OCI-LY3 (cell line): Measurements from ENCODE around the gene CDC14A.

ENCODE experiments used
- H2AFZ ChIP-seq: fragments of 200-600, 300-600 bp; shearing (Covaris generic); 2 replicates; pipeline ENCODE4 v1.6.0; 2014; ENCODE audit warnings: antibody characterized with exemption, low read depth, low read length
- H3K27ac ChIP-seq: fragments of 200-600, 300-600 bp; sonication (generic); 2 replicates; pipeline ENCODE4 v1.5.1; 2014; ENCODE audit warnings: mild to moderate bottlenecking, low read length, moderate library complexity, mixed read lengths
- H3K27me3 ChIP-seq: fragments of 200-600, 300-600 bp; sonication (generic); 2 replicates; pipeline ENCODE4 v1.6.1; 2014; ENCODE audit warnings: low read depth, low read length, mixed read lengths
- H3K36me3 ChIP-seq: fragments of 200-600, 300-600 bp; sonication (generic); replicated peaks from 2 replicates; pipeline ENCODE3; 2014; ENCODE audit warnings: low read depth, low read length, mixed read lengths
- H3K4me1 ChIP-seq: fragments of 300-600, 200-600 bp; sonication (generic); 2 replicates; pipeline ENCODE4 v1.6.1; 2014; ENCODE audit warnings: low read length, mixed read lengths
- H3K4me2 ChIP-seq: fragments of 200-600, 300-600 bp; sonication (generic); 2 replicates; pipeline ENCODE4 v1.6.1; 2014; ENCODE audit warnings: low read length, mixed read lengths
- H3K4me3 ChIP-seq: fragments of 300-600, 200-600 bp; sonication (generic); 2 replicates; pipeline ENCODE4 v1.5.1; 2014; ENCODE audit warnings: antibody characterized with exemption, mild to moderate bottlenecking, low read length, moderate library complexity
- H3K79me2 ChIP-seq: fragments of 300-600, 200-600 bp; shearing (Covaris generic); 2 replicates; pipeline ENCODE4 v1.6.1; 2014; ENCODE audit warnings: mild to moderate bottlenecking, low read length, mixed read lengths
- H3K9ac ChIP-seq: fragments of 300-600, 200-600 bp; shearing (Covaris generic); 2 replicates; pipeline ENCODE4 v1.6.0; 2014; ENCODE audit warnings: mild to moderate bottlenecking, low read length, moderate library complexity
- H3K9me3 ChIP-seq: fragments of 200-600, 300-600 bp; shearing (Covaris generic); 2 replicates; pipeline ENCODE4 v1.6.1; 2014; ENCODE audit warnings: low read length, mixed read lengths; ENCODE audit not compliant: insufficient read depth
- H4K20me1 ChIP-seq: fragments of 200-600, 300-600 bp; sonication (generic); 2 replicates; pipeline ENCODE4 v1.6.1; 2016; ENCODE audit warnings: low read length, mixed read lengths; ENCODE audit not compliant: insufficient read depth
- CTCF ChIP-seq: fragments of 200-600, 300-600 bp; sonication (generic); IDR thresholded peaks from 2 replicates; pipeline ENCODE4 v1.5.1; 2014; ENCODE audit warnings: antibody characterized with exemption, low read length, low read depth
- EZH2phosphoT487 ChIP-seq: fragments of 200-600 bp; shearing (Covaris generic); IDR thresholded peaks from 2 replicates; pipeline ENCODE4 v1.6.1; 2018; ENCODE audit warnings: antibody characterized with exemption, mixed run types, low read depth

The CDC14A gene

GRCh38 chr1:100530141-100530540, 177.8 kb downstream of the CDC14A start:
- Histone ChIP-seq H3K9me3 (no peaks in the 10 kb centered on the region), H4K20me1 (no peaks in the 10 kb centered on the region), H2AFZ (no peak overlapping the region), H3K27me3 (no peaks in the 10 kb centered on the region), H3K9ac (no peak overlapping the region), H3K36me3 (no peaks in the 10 kb centered on the region), H3K4me1 (peaks cover 14% of the 10 kb centered on the region), H3K4me3 (no peak overlapping the region), H3K4me2 (no peak overlapping the region), H3K79me2 (no peaks in the 10 kb centered on the region), H3K27ac (no peak overlapping the region)
- TF ChIP-seq CTCF = no peak
- TF ChIP-seq EZH2phosphoT487 = no peak

DNA sequence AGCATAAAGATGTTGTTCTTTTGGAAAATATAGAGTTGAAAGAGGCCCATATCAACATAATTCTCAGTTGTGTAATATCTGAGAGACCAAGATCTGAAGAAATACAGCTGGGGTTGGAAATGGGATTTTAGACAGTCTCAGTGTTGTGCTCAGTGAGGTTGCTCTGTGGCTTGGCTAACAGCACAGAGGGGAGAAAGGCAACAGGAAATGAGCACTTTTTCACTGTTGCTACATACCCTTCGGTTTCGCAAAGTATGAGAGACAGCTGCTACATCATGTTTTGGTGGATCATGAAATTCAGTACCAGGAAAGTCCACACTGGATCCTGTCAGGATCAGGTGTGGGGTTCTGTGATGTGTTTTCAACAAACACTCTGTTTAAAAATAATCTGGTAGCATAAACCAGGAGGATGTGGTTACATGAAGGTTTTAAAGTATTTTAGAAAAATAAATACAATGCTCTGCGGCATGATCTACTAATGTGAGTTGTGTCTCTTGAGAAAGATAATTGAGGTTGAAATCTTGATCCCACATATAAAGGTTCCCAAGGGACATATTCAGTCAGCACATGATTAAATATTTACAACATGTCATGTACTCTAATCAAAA, 178.7 kb downstream of the CDC14A start:
- H3K4me2 ChIP-seq = peak overlapping the region; percentile 24

GRCh38 chr1:100532645-100533044, 180.3 kb downstream of the CDC14A start:
- Histone ChIP-seq H3K27ac (no peak overlapping the region), H3K9ac (no peak overlapping the region), H3K4me3 (no peak overlapping the region), H4K20me1 (no peaks in the 10 kb centered on the region), H3K79me2 (no peaks in the 10 kb centered on the region), H3K9me3 (no peaks in the 10 kb centered on the region), H3K27me3 (peaks cover 7% of the 10 kb centered on the region), H2AFZ (no peak overlapping the region), H3K4me2 (no peak overlapping the region), H3K4me1 (peaks cover 32% of the 10 kb centered on the region), H3K36me3 (no peaks in the 10 kb centered on the region)
- TF ChIP-seq EZH2phosphoT487 = no peak
- TF ChIP-seq CTCF = no peak

More for the DNA sequence above, 178.7 kb downstream of the CDC14A start:
- Histone ChIP-seq H3K79me2 (no peaks in the 10 kb centered on the region), H3K4me1 (peaks cover 22% of the 10 kb centered on the region), H3K9ac (no peak overlapping the region), H3K9me3 (no peaks in the 10 kb centered on the region), H4K20me1 (no peaks in the 10 kb centered on the region), H3K27me3 (no peaks in the 10 kb centered on the region), H3K4me3 (no peak overlapping the region), H3K27ac (no peak overlapping the region), H3K36me3 (no peaks in the 10 kb centered on the region), H2AFZ (0 out of 2 replicates have a peak overlapping the region, but pooled peaks have one; percentile 21)
- no peak for TF ChIP-seq EZH2phosphoT487

- no peak for TF ChIP-seq EZH2phosphoT487
- TF ChIP-seq CTCF = no peak
- no peaks in the 10 kb centered on the region for H3K79me2 ChIP-seq
- no peak overlapping the region for H3K27ac ChIP-seq
- H3K9ac ChIP-seq = no peak overlapping the region
- H3K4me3 ChIP-seq = 0 out of 2 replicates have a peak overlapping the region, but pooled peaks have one; percentile 12
- H2AFZ ChIP-seq = no peak overlapping the region
- H4K20me1 ChIP-seq = no peaks in the 10 kb centered on the region
- no peaks in the 10 kb centered on the region for H3K36me3 ChIP-seq
- peaks cover 32% of the 10 kb centered on the region for H3K4me1 ChIP-seq
- H3K9me3 ChIP-seq = no peaks in the 10 kb centered on the region
- peaks cover 10% of the 10 kb centered on the region for H3K27me3 ChIP-seq
- peak overlapping the region; percentile 56 for H3K4me2 ChIP-seq
These were observed 183.0 kb downstream of the CDC14A start for GRCh38 chr1:100535264-100535663.
